Mucosa of descending colon (tissue), 3 donors: ENCODE data around the gene TFPI2. TPM values are rescaled to one million over a fixed set of nuclear protein-coding genes. Genes with fewer than 3 reads are reported as not detected.
A peak's percentile ranks its signal among the peaks of the same experiment; 100 is the strongest.
"Not testable (repeated sequence)": the region's sequence is repeated elsewhere in the genome, so short reads cannot be mapped to it uniquely, and the experiment has no call there.

Experiments used
- ATAC-seq: fragments of 200-7000 bp; cut with Tn5 transposase; one replicate; pipeline ENCODE4 v1.9.1; 2020; ENCODE audit warnings: mild to moderate bottlenecking, moderate library complexity
- DNase-seq, 3 donors: peaks; one replicate each; pipeline ENCODE4 v3.0.0-alpha.2; 2020
- H3K36me3 ChIP-seq: fragments of 200-600 bp; one replicate; pipeline ENCODE4 v1.8.0; 2021; ENCODE audit warnings: low read depth, mild to moderate bottlenecking
- H3K4me1 ChIP-seq: fragments of 200-600 bp; one replicate; pipeline ENCODE4 v1.8.0; 2021; ENCODE audit warnings: low read depth, mild to moderate bottlenecking
- H3K4me3 ChIP-seq: fragments of 200-600 bp; one replicate; pipeline ENCODE4 v1.8.0; 2021; ENCODE audit warnings: mild to moderate bottlenecking
- H3K9me3 ChIP-seq: fragments of 200-600 bp; one replicate; pipeline ENCODE4 v1.8.0; 2021; ENCODE audit warnings: mild to moderate bottlenecking
- CTCF ChIP-seq: fragments of 200-600 bp; IDR thresholded peaks from one replicate; pipeline ENCODE4 v1.8.0; 2022; ENCODE audit warnings: antibody characterized with exemption, mild to moderate bottlenecking
- intact Hi-C, 2 donors: fragments of 100-400 bp; cut with DNase I in 1 of 2; cut with micrococcal nuclease in 1 of 2; formaldehyde crosslinking; loops; one replicate each; pipeline versions ENCODE4 v1.11.0 to v1.11.1; 2022; cut with DNase I, micrococcal nuclease
- total RNA-seq, 3 donors: library from RNA; stranded (reverse); fragmentation: NEBNext Ultra II Directional in 2 of 3; extraction: Animal tissue kit (Norgen Biotek cat#: 25700) in 2 of 3; gene quantifications; one replicate each; pipeline versions ENCODE4 v1.2.1 to v1.2.4, GENCODE V29; 2021 to 2023
- donor health status: DM: no; HTN: no; CAD: no; lungs with moderate emphysema.
- donor health status: DM: no; HTN: no; CAD: no.
- donor health status: DM: no; HTN: yes; CAD: no.

Gene TFPI2
- total RNA-seq, 3 donors from 2014 or later: 0.41 to 0.61 (median 0.46) TPM

GRCh38 chr7:93921607-93922566, 31.3 kb upstream of the TFPI2 start, which contains the start of gene GNG11:
GNG11 (plus strand) TSS chr7:93921735; CDS start chr7:93922138, 403 bp downstream.
- Histone ChIP-seq H3K9me3 (no peaks in the 10 kb centered on the region), H3K4me1 (no peaks in the 10 kb centered on the region), H3K4me3 (no peak within 1 kb of the TSS), H3K36me3 (no peaks in the 10 kb centered on the region)
- DNase-seq: peak; percentile 55 to 65 (median 56)
- no peak for TF ChIP-seq CTCF
- ATAC-seq: peak; percentile 63
- intact Hi-C loops: no loop called here

- H3K4me3 ChIP-seq: no peak overlapping the region
- ATAC-seq (no peak), DNase-seq (no peak)
- H3K4me1 ChIP-seq: no peaks in the 10 kb centered on the region
- H3K9me3 ChIP-seq: no peaks in the 10 kb centered on the region
- intact Hi-C loops: no loop called here
- H3K36me3 ChIP-seq: no peaks in the 10 kb centered on the region
- no peak for TF ChIP-seq CTCF
Measured at GRCh38 chr7:93921186-93921585, 30.6 kb upstream of the TFPI2 start.

- no peak for DNase-seq
- no peak overlapping the region for H3K4me3 ChIP-seq
- no peak for TF ChIP-seq CTCF
- no peaks in the 10 kb centered on the region for H3K9me3 ChIP-seq
- no peaks in the 10 kb centered on the region for H3K4me1 ChIP-seq
- no peak for ATAC-seq
- H3K36me3 ChIP-seq: no peaks in the 10 kb centered on the region
- intact Hi-C loops: no loop called here
Measured at GRCh38 chr7:93920496-93921182, 30.1 kb upstream of the TFPI2 start.

- H3K9me3 ChIP-seq, H3K36me3 ChIP-seq, H3K4me3 ChIP-seq, DNase-seq, ATAC-seq, H3K4me1 ChIP-seq, intact Hi-C loops: not testable (repeated sequence)
Measured at GRCh38 chr7:93916315-93916714, 25.8 kb upstream of the TFPI2 start.

- intact Hi-C loops, ATAC-seq, H3K4me1 ChIP-seq, H3K36me3 ChIP-seq, H3K9me3 ChIP-seq, H3K4me3 ChIP-seq, DNase-seq: not testable (repeated sequence)
Measured at GRCh38 chr7:93915888-93916287, 25.3 kb upstream of the TFPI2 start.

GRCh38 chr7:93915206-93915842, 24.8 kb upstream of the TFPI2 start:
- ATAC-seq, H3K4me3 ChIP-seq, intact Hi-C loops, H3K9me3 ChIP-seq, H3K4me1 ChIP-seq, DNase-seq, H3K36me3 ChIP-seq: not testable (repeated sequence)
